Cardiac septum (tissue), 1 donor: Measurements from ENCODE around the gene GABBR2. TPM values are rescaled to one million over a fixed set of nuclear protein-coding genes. Genes with fewer than 3 reads are reported as not detected.
"Not testable (repeated sequence)": the region's sequence is repeated elsewhere in the genome, so short reads cannot be mapped to it uniquely, and the experiment has no call there.

Experiments
- DNase-seq: peaks from one replicate; pipeline ENCODE4 v3.0.0-alpha.2; 2020; ENCODE audit warnings: low spot score
- intact Hi-C: fragments of 100-400 bp; cut with DNase I; formaldehyde crosslinking; loops from one replicate; pipeline ENCODE4 v1.14.0; 2022
- total RNA-seq: library from RNA; stranded (reverse); fragmentation: NEBNext Ultra II Directional; extraction: Animal tissue kit (Norgen Biotek cat#: 25700); gene quantifications from one replicate; pipeline ENCODE4 v1.2.1, GENCODE V29; 2021
- donor health status: DM: no; HTN: no; CAD: no.

Gene GABBR2
- total RNA-seq, 1 donor from 2014 or later: 1.1 TPM

- intact Hi-C loops: no loop called here
These were observed 402.2 kb downstream of the GABBR2 start for GRCh38 chr9:98306384-98307145.

GRCh38 chr9:98304381-98304780 lies 404.4 kb downstream of the GABBR2 start:
- intact Hi-C loops: no loop called here
- no peak for DNase-seq

More at GRCh38 chr9:98306384-98307145, 402.2 kb downstream of the GABBR2 start:
- DNase-seq: no peak

- DNase-seq: no peak
- intact Hi-C loops: no loop called here
These were observed 405.1 kb downstream of the GABBR2 start for GRCh38 chr9:98303633-98304125.

- intact Hi-C loops: no loop called here
- no peak for DNase-seq
These were observed 405.6 kb downstream of the GABBR2 start for GRCh38 chr9:98302938-98303632.

GRCh38 chr9:98302150-98302549 lies 406.6 kb downstream of the GABBR2 start:
- intact Hi-C loops: no loop called here
- DNase-seq: no peak

- no peak for DNase-seq
- intact Hi-C loops: no loop called here
These were observed 408.1 kb downstream of the GABBR2 start for GRCh38 chr9:98300611-98301010.

GRCh38 chr9:98298476-98298875 lies 410.3 kb downstream of the GABBR2 start:
- intact Hi-C loops: no loop called here
- no peak for DNase-seq

- DNase-seq: peak; percentile 39
- intact Hi-C loops: no loop called here
These were observed 412.9 kb downstream of the GABBR2 start for GRCh38 chr9:98295824-98296223.

- intact Hi-C loops: no loop called here
- DNase-seq: no peak
These were observed 416.9 kb downstream of the GABBR2 start for GRCh38 chr9:98291820-98292219.

- no peak for DNase-seq
- intact Hi-C loops: no loop called here
These were observed 418.3 kb downstream of the GABBR2 start for GRCh38 chr9:98290411-98290810.

GRCh38 chr9:98289614-98290201 lies 419.0 kb downstream of the GABBR2 start:
- no peak for DNase-seq
- intact Hi-C loops: no loop called here

GRCh38 chr9:98288881-98289280 lies 419.9 kb downstream of the GABBR2 start:
- no peak for DNase-seq
- intact Hi-C loops: no loop called here

GRCh38 chr9:98287384-98287783 lies 421.4 kb downstream of the GABBR2 start:
- intact Hi-C loops: no loop called here
- no peak for DNase-seq

GRCh38 chr9:98285446-98285845 lies 423.3 kb downstream of the GABBR2 start:
- DNase-seq: no peak
- intact Hi-C loops: no loop called here

GRCh38 chr9:98284754-98285153 lies 424.0 kb downstream of the GABBR2 start:
- no peak for DNase-seq
- intact Hi-C loops: no loop called here

GRCh38 chr9:98283143-98283542 lies 425.6 kb downstream of the GABBR2 start:
- DNase-seq, intact Hi-C loops: not testable (repeated sequence)

GRCh38 chr9:98281281-98281680 lies 427.5 kb downstream of the GABBR2 start:
- intact Hi-C loops: no loop called here
- DNase-seq: no peak

- DNase-seq: no peak
These were observed 428.2 kb downstream of the GABBR2 start for GRCh38 chr9:98280574-98280973.

GRCh38 chr9:98280162-98280561 lies 428.6 kb downstream of the GABBR2 start:
- DNase-seq: no peak
- intact Hi-C loops: no loop called here

More at GRCh38 chr9:98280574-98280973, 428.2 kb downstream of the GABBR2 start:
- intact Hi-C loops: no loop called here

- intact Hi-C loops: no loop called here
- no peak for DNase-seq
These were observed 431.7 kb downstream of the GABBR2 start for GRCh38 chr9:98276907-98277469.
